Osteoblast (primary cell): ENCODE measurements around the gene PCBP2. TPM values are rescaled to one million over a fixed set of nuclear protein-coding genes. Genes with fewer than 3 reads are reported as not detected.
"Not testable (repeated sequence)": the region's sequence is repeated elsewhere in the genome, so short reads cannot be mapped to it uniquely, and the experiment has no call there.

Experiments
- DNase-seq: peaks from one replicate; pipeline ENCODE4 v3.0.0; 2011; ENCODE audit warnings: low spot score, mixed read lengths; ENCODE audit not compliant: insufficient read length; ENCODE audit errors: missing footprints
- H2AFZ ChIP-seq: 2 replicates; pipeline ENCODE4 v1.6.0; 2011; ENCODE audit warnings: mild to moderate bottlenecking, low read length
- H3K27ac ChIP-seq: 2 replicates; pipeline ENCODE4 v1.5.1; 2011; ENCODE audit warnings: mild to moderate bottlenecking, low read depth, low read length, moderate library complexity
- H3K27me3 ChIP-seq: 2 replicates; pipeline ENCODE4 v1.6.0; 2012; ENCODE audit warnings: mild to moderate bottlenecking, control low read depth, inconsistent platforms, low read length, moderate library complexity; ENCODE audit not compliant: insufficient read depth
- H3K36me3 ChIP-seq: 2 replicates; pipeline ENCODE4 v1.5.1; 2011; ENCODE audit warnings: mild to moderate bottlenecking, low read length, control low read depth, moderate library complexity; ENCODE audit not compliant: insufficient read depth
- H3K4me1 ChIP-seq: 2 replicates; pipeline ENCODE4 v1.5.1; 2011; ENCODE audit warnings: mild to moderate bottlenecking, low read length, control low read depth, moderate library complexity; ENCODE audit not compliant: insufficient read depth
- H3K4me2 ChIP-seq: 2 replicates; pipeline ENCODE4 v1.6.0; 2011; ENCODE audit warnings: mild to moderate bottlenecking, low read length; ENCODE audit not compliant: insufficient read depth
- H3K4me3 ChIP-seq: fragments of 200-600 bp; sonication (generic); 3 replicates; pipeline ENCODE4 v1.5.1; 2012; ENCODE audit warnings: mild to moderate bottlenecking, low read length, inconsistent platforms; ENCODE audit not compliant: insufficient read depth
- H3K79me2 ChIP-seq: 2 replicates; pipeline ENCODE4 v1.6.0; 2012; ENCODE audit warnings: mild to moderate bottlenecking, low read length, control low read depth, inconsistent platforms; ENCODE audit not compliant: insufficient read depth
- H3K9me3 ChIP-seq: 2 replicates; pipeline ENCODE4 v1.5.1; 2011; ENCODE audit warnings: low read depth, low read length, control low read depth
- H4K20me1 ChIP-seq: 2 replicates; pipeline ENCODE4 v1.6.0; 2012; ENCODE audit warnings: mild to moderate bottlenecking, low read length, control low read depth; ENCODE audit not compliant: insufficient read depth
- total RNA-seq: library from RNA; depleted of rRNA; stranded (reverse); fragments of >200 nt; gene quantifications from 2 replicates; pipeline ENCODE4 v1.2.3, GENCODE V29; 2012
- TF ChIP-seq, protein P1 (sequence below): IDR thresholded peaks from 2 replicates; pipeline ENCODE4 v1.5.1; 2011; ENCODE audit warnings: mild to moderate bottlenecking, low read depth, low read length, moderate library complexity; ENCODE audit errors: extremely low read depth

The PCBP2 gene
- total RNA-seq, 1 donor: 247 TPM

GRCh38 chr12:53480491-53481442 lies 28.9 kb downstream of the PCBP2 start:
- peaks cover 58% of the 10 kb centered on the region for H3K4me1 ChIP-seq
- H2AFZ ChIP-seq: no peak overlapping the region
- TF ChIP-seq, protein P1, sequence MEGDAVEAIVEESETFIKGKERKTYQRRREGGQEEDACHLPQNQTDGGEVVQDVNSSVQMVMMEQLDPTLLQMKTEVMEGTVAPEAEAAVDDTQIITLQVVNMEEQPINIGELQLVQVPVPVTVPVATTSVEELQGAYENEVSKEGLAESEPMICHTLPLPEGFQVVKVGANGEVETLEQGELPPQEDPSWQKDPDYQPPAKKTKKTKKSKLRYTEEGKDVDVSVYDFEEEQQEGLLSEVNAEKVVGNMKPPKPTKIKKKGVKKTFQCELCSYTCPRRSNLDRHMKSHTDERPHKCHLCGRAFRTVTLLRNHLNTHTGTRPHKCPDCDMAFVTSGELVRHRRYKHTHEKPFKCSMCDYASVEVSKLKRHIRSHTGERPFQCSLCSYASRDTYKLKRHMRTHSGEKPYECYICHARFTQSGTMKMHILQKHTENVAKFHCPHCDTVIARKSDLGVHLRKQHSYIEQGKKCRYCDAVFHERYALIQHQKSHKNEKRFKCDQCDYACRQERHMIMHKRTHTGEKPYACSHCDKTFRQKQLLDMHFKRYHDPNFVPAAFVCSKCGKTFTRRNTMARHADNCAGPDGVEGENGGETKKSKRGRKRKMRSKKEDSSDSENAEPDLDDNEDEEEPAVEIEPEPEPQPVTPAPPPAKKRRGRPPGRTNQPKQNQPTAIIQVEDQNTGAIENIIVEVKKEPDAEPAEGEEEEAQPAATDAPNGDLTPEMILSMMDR: no peak
- H4K20me1 ChIP-seq: peaks cover 68% of the 10 kb centered on the region
- peaks cover 36% of the 10 kb centered on the region for H3K79me2 ChIP-seq
- H3K9me3 ChIP-seq: no peaks in the 10 kb centered on the region
- peak; percentile 66 for DNase-seq
- no peak overlapping the region for H3K4me2 ChIP-seq
- no peak overlapping the region for H3K4me3 ChIP-seq
- no peaks in the 10 kb centered on the region for H3K27me3 ChIP-seq
- peaks cover 96% of the 10 kb centered on the region for H3K36me3 ChIP-seq
- H3K27ac ChIP-seq: peak overlapping the region; percentile 60

DNA sequence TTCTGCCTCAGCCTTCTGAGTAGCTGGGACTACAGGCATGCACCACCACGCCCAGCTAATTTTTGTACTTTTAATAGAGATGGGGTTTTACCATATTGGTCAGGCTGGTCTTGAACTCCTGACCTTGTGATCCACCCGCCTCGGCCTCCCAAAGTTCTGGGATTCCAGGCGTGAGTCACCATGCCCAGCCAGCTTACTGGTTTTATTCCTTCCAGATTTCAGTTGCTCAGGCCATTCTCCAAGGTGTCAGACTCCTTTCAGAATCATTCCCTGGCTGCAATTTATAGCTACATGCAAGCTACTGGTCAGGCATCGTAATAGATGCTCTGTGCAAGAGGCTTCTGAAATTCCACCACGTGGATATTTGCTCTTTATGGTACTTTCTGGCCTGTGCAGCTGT lies 29.6 kb downstream of the PCBP2 start:
- not testable (repeated sequence) for H3K9me3 ChIP-seq, H3K27me3 ChIP-seq, H2AFZ ChIP-seq, H3K4me2 ChIP-seq, H3K4me3 ChIP-seq
- peak overlapping the region; percentile 54 for H3K27ac ChIP-seq
- H4K20me1 ChIP-seq: peaks cover 67% of the 10 kb centered on the region
- peaks cover 51% of the 10 kb centered on the region for H3K4me1 ChIP-seq
- peaks cover 96% of the 10 kb centered on the region for H3K36me3 ChIP-seq
- peaks cover 36% of the 10 kb centered on the region for H3K79me2 ChIP-seq
- peak; percentile 92 for DNase-seq

DNA sequence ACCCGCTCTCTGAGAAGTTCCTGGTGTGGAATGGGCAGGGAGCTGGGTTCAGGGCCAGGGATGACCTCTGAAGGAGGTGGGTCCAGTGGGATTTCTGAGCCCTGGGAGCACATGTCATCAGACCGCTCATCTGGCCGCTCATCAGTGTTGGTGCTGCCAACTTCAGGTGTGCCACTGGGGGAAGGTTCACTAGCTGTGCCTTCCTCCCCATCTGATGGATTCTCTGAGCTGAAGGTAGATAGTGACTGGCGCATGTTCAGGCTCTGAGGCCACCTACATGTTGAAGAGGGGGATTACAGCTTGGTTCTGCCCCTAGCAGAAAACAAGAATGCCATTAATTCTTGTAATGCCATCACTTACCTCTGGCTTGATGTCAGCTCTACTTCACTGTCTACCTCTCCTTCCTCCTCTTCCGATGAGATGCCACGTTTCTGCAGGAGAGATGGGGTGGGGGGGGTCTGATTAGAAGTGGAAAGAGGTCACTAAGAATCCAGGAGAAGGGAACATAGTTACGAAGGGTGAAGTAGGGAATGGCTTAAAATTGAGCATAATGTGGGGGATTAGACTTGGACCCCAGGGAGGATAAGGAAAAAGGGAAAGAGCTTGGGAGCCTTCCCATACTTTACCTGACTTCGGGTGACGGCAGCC lies 30.2 kb downstream of the PCBP2 start:
- H3K4me1 ChIP-seq: peaks cover 46% of the 10 kb centered on the region
- peaks cover 67% of the 10 kb centered on the region for H4K20me1 ChIP-seq
- H3K27me3 ChIP-seq: no peaks in the 10 kb centered on the region
- TF ChIP-seq, protein P1: peak; percentile 27
- no peak overlapping the region for H3K4me3 ChIP-seq
- H3K9me3 ChIP-seq: no peaks in the 10 kb centered on the region
- DNase-seq: peak; percentile 62
- H2AFZ ChIP-seq: no peak overlapping the region
- peaks cover 36% of the 10 kb centered on the region for H3K79me2 ChIP-seq
- H3K36me3 ChIP-seq: peaks cover 96% of the 10 kb centered on the region
- H3K4me2 ChIP-seq: no peak overlapping the region
- peak overlapping the region; percentile 54 for H3K27ac ChIP-seq

DNA sequence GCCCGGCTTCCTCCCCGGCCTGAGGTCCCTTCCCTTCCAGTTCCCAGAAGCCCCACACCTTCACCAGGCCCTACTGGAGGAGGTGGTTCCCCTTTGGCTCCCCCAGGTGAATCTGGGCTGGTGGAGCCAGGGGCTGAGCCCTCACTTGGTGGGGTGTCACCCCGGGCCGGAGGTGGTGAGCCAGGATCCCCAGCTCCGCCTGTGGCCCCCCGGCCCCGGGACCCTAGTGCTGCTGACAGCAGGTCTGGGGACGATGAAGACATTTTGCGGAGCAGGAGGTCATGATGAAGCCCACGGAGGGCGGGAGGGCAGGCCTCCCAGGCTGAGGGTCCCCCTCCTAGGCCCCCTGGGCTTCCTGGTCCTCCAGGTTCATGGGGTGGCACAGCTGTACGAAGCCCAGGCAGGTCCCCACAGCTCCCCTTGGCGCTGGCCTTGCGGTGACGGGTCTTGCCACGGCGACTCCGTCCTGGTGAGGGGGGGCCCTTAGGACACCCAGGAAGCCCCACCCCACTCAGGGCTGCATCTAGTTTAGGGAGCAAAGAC lies 30.8 kb downstream of the PCBP2 start:
- H3K36me3 ChIP-seq: peaks cover 98% of the 10 kb centered on the region
- H2AFZ ChIP-seq: no peak overlapping the region
- H4K20me1 ChIP-seq: peaks cover 69% of the 10 kb centered on the region
- H3K4me2 ChIP-seq: no peak overlapping the region
- H3K27ac ChIP-seq: peak overlapping the region; percentile 54
- no peaks in the 10 kb centered on the region for H3K27me3 ChIP-seq
- TF ChIP-seq, protein P1: no peak
- peaks cover 42% of the 10 kb centered on the region for H3K4me1 ChIP-seq
- H3K9me3 ChIP-seq: no peaks in the 10 kb centered on the region
- H3K79me2 ChIP-seq: peaks cover 39% of the 10 kb centered on the region
- peak; percentile 32 for DNase-seq
- no peak overlapping the region for H3K4me3 ChIP-seq
